Occipital lobe (tissue), 2 donors: Measurements from ENCODE around the gene SH2D5. TPM values are rescaled to one million over a fixed set of nuclear protein-coding genes. Genes with fewer than 3 reads are reported as not detected.

Experiments
- DNase-seq: peaks from one replicate; lab custom pipeline; 2025; lab: John Stamatoyannopoulos, UW
- total RNA-seq: library from RNA; depleted of rRNA; stranded (reverse); fragments of >200 nt; gene quantifications from one replicate; pipeline ENCODE4 v1.2.3, GENCODE V29; 2014

SH2D5 gene
- 0.62 TPM for total RNA-seq

GRCh38 chr1:20732588-20733359, at the start of gene SH2D5:
SH2D5 (minus strand) TSS chr1:20732703; CDS start chr1:20728044, 4,659 bp downstream.
- peak; percentile 77 for DNase-seq

- no peak for DNase-seq
These were observed 43.2 kb upstream of the SH2D5 start for GRCh38 chr1:20775700-20776099.

- DNase-seq, result no peak
These were observed 39.3 kb upstream of the SH2D5 start for GRCh38 chr1:20771780-20772179.

GRCh38 chr1:20770314-20771087, 38.0 kb upstream of the SH2D5 start:
- no peak for DNase-seq

GRCh38 chr1:20767271-20767670, 34.8 kb upstream of the SH2D5 start:
- DNase-seq, result no peak

- DNase-seq, result no peak
These were observed 30.9 kb upstream of the SH2D5 start for GRCh38 chr1:20763417-20763816.

- DNase-seq, result no peak
These were observed 27.8 kb upstream of the SH2D5 start for GRCh38 chr1:20760322-20760721.

GRCh38 chr1:20753589-20753988, 21.1 kb upstream of the SH2D5 start:
- no peak for DNase-seq

GRCh38 chr1:20751462-20751990, 19.0 kb upstream of the SH2D5 start:
- DNase-seq, result no peak

- DNase-seq, result no peak
These were observed 10.2 kb upstream of the SH2D5 start for GRCh38 chr1:20742671-20743070.

GRCh38 chr1:20740781-20741180, 8.3 kb upstream of the SH2D5 start:
- DNase-seq, result no peak

GRCh38 chr1:20739225-20739624, 6.7 kb upstream of the SH2D5 start:
- no peak for DNase-seq

- peak; percentile 67 for DNase-seq
These were observed 3.1 kb upstream of the SH2D5 start for GRCh38 chr1:20735581-20736111.

GRCh38 chr1:20733360-20733975, 965 bp upstream of the SH2D5 start:
- no peak for DNase-seq

- peak; percentile 63 for DNase-seq
These were observed 374 bp downstream of the SH2D5 start for GRCh38 chr1:20732071-20732587.

- no peak for DNase-seq
These were observed 1.2 kb downstream of the SH2D5 start for GRCh38 chr1:20731057-20731991.

GRCh38 chr1:20730690-20731056, 1.8 kb downstream of the SH2D5 start:
- DNase-seq, result no peak

GRCh38 chr1:20729990-20730689, 2.4 kb downstream of the SH2D5 start:
- no peak for DNase-seq

GRCh38 chr1:20729155-20729931, 3.2 kb downstream of the SH2D5 start:
- no peak for DNase-seq
